D341Med (cell line): ENCODE data around the gene ZIC2.

Experiments
- DNase-seq: peaks from one replicate; pipeline ENCODE4 v3.0.0; 2012; ENCODE audit warnings: low spot score

Gene ZIC2

DNA sequence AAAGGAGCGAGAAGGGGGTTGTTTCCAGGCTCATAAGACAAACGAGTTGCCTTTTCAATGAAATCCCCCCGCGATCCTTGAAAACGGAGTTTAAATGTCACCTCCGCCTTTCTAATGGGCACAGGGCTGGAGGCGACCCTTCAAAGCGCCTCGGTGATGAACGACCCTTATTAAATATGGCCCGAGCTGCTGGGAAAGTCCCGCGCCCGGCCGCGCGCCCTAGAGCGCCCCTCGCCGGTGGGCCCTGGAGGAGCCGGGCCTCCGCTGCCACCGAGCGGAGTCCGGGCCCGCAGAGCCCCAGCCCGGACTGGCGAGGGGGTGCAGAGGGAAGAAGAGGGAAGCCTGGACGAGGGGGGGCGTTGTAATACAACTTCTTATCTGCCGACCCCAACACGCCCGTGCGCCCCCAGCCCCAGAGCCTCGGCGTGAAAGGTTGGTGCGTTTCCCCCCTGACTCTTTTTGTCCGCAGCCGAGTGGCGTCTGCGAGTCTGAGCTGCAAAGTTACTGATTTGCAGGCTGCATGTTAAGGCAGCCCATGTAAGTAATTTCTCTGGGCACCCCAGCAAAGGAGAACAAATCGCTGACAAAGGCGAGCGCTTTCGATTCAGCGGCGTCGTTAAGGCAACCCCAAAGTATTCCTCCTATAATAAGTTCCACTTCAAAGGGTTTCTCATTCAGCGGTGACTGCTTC lies 21.9 kb upstream of the ZIC2 start:
- no peak for DNase-seq

DNA sequence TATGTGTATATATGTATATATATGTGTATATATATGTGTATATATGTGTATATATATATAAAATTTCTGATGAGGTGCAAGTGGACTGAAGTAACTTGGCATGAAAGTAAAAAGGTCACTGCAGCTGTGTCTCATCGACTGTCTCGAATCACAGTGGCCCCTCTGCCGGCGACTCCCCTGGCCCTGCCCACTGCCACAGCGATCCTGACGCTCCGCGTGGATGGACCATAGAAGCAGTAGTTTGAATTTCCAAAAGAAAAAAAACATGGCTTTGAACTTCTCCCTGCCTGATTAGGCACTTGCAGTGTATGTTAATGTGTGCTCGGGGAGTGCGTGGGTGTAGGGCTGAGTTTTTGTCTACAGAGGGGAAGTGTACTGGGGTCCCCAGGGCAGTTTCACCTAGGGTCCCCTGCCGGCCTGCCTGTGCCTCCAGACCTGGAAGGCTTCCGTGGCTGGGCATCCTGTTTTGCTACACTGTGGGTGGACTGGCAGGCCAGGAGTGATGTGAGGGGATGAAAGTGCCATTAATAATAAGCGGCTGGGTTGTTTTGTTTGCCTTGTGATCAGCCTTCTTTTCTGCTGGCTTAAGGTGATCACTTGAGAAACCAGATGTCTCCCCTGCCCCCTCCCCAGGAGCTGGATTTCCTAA lies 20.8 kb upstream of the ZIC2 start:
- no peak for DNase-seq

DNA sequence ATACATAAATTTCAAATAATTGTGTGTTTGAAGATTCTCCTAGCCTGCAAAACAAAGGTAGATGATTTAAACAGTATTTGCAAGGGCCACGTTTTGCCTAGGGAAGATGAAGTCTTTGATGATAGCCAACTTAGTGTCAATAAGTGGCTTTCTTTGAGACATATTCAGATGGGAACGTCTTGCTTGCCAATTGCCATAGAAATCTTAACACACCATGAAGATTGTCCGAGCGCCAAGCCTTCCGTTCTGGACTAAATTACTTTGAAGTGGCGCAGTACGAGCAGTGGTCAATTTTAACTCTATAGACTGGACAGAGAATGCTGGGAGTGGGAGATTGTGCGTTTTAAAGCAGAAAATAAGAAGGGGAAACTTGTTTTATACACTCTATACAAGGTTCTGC lies 19.9 kb upstream of the ZIC2 start:
- DNase-seq = no peak

DNA sequence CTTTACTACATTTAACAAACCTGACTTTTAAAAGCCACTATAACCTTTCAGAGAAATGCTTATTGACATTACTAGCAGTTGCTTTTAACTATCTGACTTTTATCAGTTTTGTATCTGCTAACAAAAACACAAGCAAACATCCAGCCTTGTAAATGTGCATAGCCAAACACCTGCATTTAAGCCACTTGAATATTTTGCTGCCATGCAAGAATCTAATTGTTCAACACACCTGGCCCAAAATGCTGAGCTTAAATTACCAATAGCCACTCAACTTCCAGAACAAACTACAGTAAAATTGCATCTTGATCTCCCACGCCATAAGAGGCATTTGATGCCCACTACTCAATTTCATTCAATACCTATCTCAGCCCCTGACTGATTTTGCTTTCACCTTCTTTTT lies 19.3 kb upstream of the ZIC2 start:
- no peak for DNase-seq

DNA sequence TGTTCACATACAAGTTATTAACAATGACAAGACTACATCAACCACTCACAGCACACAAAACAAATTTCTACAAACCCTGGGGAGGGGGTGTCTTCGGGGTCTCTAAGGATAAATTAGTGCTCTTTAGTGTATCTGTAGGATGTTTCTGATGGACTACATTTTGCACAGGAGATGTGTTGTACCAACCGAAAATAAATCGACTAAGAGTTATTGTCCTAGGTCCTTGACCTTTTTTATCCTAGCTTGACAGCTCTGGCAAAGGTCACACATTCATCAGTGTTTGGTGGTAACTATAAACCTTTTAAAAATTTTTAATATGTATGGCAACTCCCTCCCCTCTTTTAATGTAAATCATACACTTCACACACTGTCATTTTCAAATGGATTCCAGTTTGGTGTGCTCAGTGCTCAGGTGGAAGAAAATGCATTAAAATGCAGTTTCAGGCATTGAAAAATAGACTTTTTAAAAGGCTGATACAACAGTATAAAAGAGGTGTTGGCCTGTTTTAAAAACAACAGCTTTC lies 17.7 kb upstream of the ZIC2 start:
- no peak for DNase-seq

DNA sequence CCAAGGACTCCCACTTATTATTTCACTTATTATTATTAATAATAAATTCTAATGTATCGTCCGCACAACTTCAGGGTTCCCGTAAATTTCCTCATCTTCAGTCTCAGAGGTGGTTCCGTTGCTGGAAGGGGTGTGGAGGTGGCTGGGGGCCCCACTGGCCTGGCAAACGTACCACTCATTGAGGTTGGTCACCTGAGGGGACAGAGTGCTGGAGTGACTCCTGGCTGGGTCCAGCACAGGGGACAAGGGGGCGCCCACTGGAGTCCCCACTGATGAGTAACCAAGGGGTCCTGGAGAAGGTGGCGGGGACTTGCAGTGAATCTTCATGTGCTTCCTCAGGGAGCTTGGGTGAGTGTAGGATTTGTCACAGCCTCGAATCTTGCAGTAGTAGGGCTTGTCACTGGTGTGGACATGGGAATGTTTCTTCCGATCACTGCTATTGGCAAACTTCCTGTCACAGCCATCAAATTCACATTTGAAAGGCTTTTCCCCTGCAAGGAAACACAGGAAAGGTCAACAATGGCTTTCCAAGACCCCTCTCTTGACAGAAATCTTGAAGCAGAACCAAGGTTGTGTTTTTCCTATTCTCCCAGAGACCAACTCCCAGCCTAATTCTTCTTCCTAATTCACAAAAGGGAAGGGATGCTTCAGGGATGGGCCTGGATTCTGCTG lies 16.1 kb upstream of the ZIC2 start:
- no peak for DNase-seq

DNA sequence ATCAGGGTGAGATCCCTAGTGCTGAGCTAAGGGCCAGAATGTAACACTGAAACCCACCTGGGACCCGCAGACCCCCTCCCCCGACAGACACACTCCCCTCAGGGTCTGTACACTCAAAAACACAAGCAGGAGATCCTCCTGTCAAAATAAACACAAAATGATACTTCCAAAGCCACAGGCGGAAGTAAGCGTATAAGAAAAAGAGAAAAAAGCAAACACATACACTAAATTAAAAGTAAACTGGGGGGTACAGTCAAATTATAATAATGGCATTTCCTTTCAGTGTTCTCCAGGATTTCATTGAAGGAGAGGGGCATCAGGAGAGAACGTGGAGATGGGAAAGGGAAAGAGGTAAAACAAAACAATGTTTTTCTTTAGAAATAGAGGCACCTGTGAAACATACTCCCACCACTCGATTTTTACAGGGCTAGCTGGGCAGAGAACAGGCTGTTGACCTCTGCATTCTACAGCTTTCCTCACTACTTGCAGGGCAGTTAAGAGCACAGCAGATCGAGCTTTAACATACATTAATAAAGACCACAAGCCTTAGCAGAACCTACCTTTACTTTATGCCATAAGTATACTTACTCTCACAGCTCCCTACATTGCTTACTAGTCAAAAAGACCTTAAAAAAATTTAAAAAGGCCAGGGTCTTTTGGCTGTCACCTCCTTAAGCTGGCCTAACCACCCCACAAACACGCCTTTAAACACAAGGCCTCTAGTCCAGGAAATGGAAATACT lies 15.3 kb upstream of the ZIC2 start:
- no peak for DNase-seq

DNA sequence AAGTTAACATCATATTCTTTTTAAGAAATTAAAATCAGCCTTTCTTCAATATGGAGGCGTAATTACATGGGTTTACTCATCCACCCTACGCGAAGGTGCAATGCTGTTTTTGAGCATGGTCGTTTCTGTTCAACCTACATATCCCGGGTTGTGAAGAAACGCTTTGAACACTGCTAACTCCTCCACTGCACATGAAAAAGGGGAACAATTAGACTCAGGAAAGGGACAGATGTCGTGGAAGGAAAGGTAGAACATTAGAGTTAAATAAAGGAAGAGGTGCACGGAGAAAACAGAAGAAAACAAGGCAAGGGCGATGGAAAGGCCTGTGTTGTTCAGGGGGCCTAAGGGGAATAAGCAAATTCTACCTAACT lies 14.1 kb upstream of the ZIC2 start:
- no peak for DNase-seq

DNA sequence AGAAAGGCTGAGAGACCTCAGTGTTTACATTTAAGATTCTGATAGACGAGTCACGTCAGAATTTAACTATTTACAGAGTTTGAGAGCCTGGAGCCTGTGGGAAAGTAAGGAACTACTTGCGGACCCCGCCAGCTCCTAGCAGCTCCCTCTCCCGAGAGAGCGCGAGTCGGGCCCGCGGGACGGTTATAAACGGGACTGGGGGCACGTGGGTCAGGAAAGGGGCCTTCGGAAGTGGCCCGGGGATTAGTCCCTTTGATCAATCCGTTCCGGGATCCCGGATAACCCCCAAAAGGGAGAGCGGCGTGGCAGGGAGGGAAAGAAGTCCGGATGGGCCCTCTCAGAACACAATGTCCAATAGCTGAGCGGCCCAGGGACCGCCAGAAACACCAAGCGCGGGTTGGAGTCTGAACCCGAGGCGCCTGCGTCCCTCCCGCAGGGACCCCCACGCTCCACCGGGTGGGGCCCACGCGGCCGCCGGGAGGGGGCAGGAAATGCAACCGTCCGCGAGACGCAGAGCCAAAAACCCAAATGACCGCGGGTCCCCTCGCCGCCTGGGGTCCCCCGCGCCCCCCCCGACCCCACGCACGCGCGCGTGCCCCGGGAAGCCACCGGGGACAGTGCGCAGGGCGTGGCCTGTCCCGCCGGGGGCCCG lies 13.6 kb upstream of the ZIC2 start:
- no peak for DNase-seq

DNA sequence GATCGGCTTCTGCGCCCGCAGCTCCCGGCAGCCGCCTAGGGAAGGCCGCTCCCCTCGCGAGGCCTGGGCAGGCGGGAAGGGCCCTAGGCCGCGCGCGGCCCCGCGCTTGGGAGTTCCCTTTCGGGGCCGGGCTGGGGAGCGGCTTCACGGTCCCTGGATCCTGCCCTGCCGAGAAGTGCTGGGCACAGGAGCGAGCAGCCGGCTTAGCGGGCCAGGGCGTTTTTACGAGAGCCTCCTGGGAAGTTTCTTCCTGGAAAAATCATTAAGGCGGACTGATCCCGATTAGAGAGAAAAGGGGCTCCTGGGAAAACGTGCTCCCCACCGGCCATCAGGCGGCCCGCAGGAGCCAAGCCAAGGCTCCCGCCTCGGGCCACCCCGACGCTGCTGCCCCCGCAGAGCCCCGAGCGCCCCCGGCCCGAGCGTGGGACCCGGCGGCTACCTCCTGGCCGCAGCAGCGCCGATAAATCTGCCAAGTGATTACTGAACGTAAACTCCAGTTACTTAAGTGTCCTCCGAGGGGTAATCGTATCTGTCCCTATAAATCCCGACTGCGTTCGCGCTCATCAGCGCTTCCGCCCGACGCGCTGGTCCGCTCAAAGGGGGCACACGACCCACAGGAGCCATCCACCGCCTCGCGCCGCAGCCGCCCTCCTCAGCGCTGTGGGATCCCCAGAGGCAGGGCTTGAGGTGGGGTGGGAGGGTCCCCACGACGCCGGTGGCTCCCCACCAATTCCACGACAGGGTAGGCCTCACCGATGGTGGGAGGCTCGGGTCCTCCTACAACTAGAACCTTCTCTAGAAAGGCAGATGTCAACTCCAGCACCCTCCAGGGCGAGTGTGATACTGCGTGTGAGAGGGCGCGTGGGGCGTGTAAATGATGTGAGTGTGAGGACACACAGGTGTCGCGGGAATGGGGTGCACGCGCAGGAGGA lies 12.8 kb upstream of the ZIC2 start:
- DNase-seq = peak; percentile 75

DNA sequence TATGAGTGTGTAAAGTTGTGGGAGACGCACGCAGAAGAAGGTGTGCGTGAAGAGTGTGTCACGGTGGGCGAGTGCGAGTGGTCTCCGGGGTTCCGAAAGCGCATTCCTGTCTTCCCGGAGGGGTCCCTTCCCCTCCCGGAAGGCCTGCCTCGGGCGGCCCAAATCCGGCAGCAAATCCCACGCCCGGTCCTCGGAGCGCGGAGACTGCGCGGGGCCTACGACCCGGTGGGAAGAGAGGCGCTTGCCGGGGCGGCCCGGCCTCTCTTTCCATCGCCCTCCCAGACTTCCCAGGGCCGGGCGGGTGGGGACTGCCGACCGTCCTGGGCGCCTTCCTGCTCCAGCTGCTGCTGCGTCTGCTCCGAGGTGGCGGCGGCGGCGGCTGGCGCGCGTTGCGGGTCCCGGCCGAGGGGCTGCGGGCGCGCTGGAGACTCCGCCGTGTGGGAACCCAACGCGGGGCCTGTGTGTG lies 12.1 kb upstream of the ZIC2 start:
- DNase-seq = peak; percentile 59

DNA sequence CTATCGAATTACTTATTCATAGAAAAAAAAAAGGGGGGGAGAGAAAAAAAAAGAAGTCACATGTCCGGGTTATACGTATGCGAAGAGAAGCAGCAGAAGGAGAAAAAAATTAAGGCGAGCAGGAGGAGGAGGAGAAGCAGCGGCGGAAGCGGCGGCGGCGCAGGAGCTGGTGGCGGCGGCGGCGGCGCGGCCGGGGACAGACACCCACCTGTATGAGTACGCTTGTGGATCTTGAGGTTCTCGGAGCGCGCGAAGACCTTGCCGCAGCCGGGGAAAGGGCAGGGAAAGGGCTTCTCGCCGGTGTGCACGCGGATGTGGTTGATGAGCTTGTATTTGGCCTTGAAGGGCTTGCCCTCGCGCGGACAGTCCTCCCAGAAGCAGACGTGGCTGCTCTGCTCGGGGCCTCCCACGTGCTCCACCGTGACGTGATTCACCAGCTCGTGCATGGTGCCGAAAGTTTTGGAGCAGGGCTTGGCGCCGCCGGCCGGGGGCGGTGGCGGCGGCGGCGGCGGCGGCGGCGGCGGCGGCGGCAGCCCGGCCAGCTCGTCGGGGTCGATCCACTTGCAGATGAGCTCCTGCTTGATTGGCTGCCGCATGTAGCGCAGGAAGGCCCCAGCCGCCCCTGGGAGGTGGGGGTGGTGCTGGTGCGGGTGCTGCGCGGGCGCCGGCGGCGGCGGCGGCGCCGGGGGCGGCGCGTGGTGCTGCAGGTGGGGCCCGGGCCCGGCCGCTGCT lies 11.5 kb upstream of the ZIC2 start:
- peak; percentile 75 for DNase-seq

DNA sequence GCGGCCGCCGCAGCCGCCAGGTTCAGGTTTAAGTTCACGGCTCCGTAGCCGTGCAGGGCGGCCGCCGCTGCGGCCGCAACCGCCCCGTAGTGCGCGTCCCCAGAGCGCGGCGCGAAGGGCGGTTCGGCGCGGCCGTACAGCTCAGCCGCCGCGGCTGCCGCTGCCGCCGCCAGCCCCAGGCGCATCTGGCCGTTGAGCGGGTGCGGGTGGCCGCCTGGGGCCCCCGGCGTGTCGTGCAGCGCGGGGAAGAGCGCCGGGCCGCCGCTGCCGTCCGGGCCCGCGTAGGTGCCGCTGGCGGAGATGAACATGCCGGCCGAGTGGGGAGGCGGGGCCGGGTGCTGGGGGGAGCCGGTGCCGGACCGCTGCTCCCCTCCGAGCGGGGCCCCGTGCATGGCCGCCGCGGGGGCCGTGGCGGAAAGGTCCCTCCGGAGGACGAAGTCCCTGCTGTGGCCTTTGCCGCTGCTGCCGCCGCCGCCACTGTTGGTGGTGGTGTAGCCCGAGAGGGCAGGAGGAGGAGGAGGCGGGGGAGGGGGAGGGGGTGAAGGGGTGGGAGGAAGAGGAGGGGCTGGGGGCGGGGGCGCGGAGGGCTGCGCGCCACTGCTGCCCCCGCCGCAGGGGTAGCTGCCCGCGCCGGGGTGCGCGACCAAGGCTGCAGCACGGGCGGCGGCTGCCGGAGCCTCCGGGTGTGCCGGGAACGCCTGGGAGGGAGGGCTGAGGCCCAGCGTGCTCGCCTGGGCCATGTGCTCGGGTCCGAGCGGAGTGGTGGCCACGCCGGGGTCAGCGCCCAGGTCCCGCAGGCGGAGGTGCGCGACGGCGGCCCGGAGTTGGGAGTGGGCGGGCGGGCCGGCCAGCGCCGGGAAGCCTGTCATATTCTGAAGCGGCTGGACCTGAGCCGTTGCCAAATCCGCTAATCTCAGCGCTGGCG lies 10.7 kb upstream of the ZIC2 start:
- peak; percentile 71 for DNase-seq

DNA sequence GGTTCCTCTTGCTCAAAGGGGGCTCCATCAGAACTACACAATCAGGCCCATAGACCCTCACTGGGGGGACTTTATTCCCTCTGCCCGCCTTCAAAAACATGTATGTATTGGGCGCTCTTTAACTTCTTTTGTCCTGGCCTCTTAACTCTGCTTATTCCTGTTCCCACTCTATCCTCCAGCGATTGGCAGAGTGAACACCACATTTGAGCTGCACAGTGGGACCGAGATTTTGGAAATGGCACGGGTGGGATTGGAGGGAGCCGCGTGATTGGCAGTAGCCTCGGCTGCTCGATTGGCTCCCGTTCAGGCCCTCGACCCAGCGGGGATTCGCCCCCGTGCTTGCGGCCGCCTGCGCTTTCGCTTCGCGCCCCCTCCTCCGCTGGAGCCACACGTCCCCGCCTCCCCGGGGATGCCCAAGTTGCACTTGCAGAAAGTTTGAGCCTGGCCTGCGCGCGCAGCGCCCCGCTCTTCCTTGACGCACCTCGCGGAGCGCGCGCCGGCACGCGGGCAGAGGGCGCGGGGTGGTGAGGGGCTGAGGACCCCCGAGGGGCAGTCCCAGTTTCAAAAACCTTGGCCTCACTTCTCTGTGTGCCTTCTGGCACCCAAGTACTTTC lies 9.9 kb upstream of the ZIC2 start, which contains the start of gene ZIC5:
ZIC5 (minus strand) TSS at position 192 of the 614 bp plus-strand sequence; CDS start at position 28, 164 bp downstream.
- no peak for DNase-seq

DNA sequence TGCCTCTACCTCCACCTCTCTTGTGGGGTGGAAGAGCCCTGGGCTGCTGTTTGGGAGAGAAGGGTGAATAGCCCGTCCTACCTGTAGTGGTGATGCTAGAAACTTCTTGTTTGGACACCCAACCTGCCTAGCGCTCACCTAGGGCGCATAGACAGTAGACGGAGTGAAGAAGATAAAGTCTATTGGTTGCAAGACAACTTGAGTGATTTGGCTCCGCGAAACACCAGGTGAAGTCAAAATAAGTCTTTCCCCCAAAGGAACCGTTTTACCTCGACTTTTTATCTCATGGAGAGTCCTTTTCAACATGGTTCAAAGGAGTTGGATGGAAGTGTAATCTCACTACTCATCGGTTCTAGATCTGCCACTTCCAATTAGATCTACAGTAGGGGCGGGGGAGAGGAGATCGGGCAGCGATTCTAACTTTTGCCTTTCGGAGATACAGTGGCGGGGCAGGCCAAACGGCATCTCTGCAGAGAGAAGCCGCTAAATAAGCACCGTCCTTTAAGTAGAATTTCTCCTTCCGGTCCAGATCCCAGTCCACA lies 9.3 kb upstream of the ZIC2 start:
- DNase-seq = no peak

DNA sequence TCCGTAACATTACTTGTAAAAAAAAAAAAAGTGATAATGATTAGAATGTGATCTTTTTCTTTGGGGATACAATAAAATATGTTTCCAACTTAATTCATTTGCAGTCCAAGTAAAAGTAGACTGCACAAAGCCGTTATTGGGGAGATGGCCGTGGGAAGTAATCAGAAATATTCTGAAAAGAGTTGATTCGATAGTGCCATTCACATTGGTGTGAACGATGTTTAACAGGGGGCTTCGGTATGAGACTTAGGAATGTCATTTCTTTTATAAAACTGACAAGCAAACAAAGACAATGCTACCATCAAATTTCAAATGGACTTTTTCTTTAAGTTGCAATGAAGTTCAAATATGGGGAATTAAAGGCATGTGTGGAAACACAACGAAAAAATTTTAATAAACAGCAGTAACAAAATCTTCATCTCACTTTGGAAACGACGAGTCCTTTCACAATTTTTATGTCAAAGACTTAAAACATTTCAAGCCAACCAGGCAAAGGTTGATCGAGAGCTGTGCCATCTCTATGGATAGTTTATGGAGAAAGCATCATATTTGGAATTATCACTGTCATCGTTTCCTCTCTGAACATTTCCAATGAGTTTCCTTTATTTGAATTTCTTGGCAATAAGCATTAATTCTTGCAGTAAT lies 8.3 kb upstream of the ZIC2 start:
- DNase-seq = no peak

DNA sequence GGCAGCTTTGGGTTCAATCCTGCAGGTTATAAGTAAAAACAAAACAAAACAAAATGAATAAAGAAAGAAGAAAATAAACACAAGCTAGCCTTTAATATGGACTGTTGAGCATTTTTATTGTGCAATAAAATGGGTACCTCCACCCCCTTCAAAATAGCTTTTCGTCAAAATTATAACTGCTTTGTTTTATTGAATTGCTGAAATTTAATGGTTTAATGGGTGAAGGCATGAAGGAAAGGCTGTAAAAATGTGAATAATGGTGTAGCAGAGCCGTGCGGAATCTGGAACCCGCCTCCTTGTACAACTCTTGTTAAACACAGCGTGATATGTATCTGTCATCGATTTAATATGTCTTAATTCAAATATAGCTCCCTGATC lies 7.8 kb upstream of the ZIC2 start:
- DNase-seq = no peak
